ENCODE results near the gene EVX1. TPM values are rescaled to one million over a fixed set of nuclear protein-coding genes. Genes with fewer than 3 reads are reported as not detected.

Gene EVX1
- total and polyA plus RNA-seq, 2 of the 8 experiments (the other 6 are each of a cell fraction or from before 2014, with no cell fraction given): not detected

DNA sequence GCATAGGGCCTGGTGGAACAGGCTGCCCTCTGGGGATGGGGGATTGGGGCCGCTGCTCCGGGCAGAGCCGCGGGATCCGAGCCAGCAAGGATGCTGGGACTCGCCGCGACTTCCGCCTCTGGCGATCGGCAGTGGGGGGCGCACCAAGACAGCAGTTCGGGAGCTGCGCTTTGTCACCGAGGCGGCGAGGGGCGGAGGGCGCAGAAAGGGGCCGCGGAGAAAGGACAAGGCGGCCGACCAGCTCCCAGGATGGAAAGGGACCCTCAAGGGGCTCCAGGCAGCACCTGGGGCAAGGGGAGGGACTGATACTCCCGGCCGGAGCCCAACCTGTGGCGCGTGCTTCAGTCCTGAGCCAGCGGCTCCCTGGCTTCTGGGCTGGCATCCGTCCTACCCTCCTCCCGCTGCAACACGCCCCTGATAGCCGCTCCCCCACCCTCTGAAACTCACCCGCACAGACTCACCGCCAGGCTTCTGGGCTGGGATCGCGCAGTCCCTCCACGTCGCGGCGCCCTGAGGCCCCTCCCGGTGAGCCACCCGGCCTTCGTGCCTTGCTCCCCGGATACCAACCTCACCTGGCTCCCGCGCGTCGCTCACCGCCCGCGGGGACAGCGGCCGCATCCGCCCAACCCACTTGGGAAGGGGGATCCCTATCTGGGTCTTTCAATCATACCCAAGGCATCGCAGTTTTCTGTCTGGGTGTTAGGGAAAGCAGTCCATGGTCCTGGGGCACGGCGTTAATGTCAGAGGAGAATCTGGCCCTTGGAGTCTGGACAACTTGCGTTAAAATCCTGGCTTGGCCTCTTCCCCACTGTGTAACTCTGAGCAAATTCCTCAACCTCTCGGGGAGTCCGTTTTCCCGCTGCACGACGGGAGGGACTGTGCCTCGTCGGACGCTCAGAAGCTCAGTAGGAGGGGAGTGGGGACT, 7.0 kb upstream of the EVX1 start:
- Histone ChIP-seq H3K4me2 (ENCODE audit: insufficient read depth in 1 of 2, low read depth in 2 of 2, low read length in 2 of 2) (peak overlapping the region; percentile 73 to 89), H4K20me1 (replicated peaks in 1 of 2; ENCODE audit: control insufficient read depth in 1 of 2, insufficient read depth in 2 of 2, low read length in 2 of 2) (peaks cover 10 to 22% of the 10 kb centered on the region in 2 experiments), H2BK12ac (ENCODE audit: low read depth, low read length) (peak overlapping the region; percentile 39; the same call in 1 of the 2 replicates), H3K4ac (replicated peaks; ENCODE audit: insufficient read length, low read depth, low read length) (no peak overlapping the region), H3K9me3 (ENCODE audit: insufficient read depth in 2 of 2, low read depth in 1 of 2, low read length in 1 of 2) (no peaks in the 10 kb centered on the region), H2BK20ac (ENCODE audit: low read length) (no peak overlapping the region), H3K36me3 (ENCODE audit: control insufficient read depth in 2 of 4, insufficient read depth in 4 of 4, low read length in 3 of 4) (no peaks in the 10 kb centered on the region), H2AK5ac (ENCODE audit: low read depth, low read length) (no peak overlapping the region), H2AFZ (ENCODE audit: low read length) (no peak overlapping the region; the same call in 1 of the 2 replicates), H4K8ac (ENCODE audit: extremely low read depth, insufficient read depth, low read length) (peak overlapping the region; percentile 20; the same call in 1 of the 2 replicates), H3K4me3 (ENCODE audit: extremely low read depth in 1 of 4, insufficient read depth in 2 of 4, low read depth in 3 of 4, low read length in 4 of 4) (peak overlapping the region; percentile 9 to 60 (median 37); a peak in 7 of 8 replicates), H2BK5ac (ENCODE audit: low read depth, low read length) (no peak overlapping the region), H3K4me1 (replicated peaks in 1 of 4; ENCODE audit: control insufficient read depth in 3 of 4, insufficient read depth in 4 of 4, low read length in 3 of 4) (peaks cover 2 to 11% (median 7%) of the 10 kb centered on the region in 4 experiments), H3K56ac (replicated peaks; ENCODE audit: insufficient read length, low read depth, low read length) (peak overlapping the region; percentile 36), H3K9ac (replicated peaks in 1 of 4; ENCODE audit: extremely low read depth in 1 of 4, low read depth in 3 of 4, low read length in 3 of 4) (no peak overlapping the region), H2BK15ac (ENCODE audit: low read length) (no peak overlapping the region), H3K18ac (ENCODE audit: extremely low read depth, low read length) (peak overlapping the region; percentile 24), H3K23me2 (ENCODE audit: low read depth, low read length) (peaks cover 8% of the 10 kb centered on the region; the same call in 1 of the 2 replicates), H2BK120ac (replicated peaks; ENCODE audit: low read depth, low read length) (no peak overlapping the region), H3K27me3 (replicated peaks in 1 of 4; ENCODE audit: control insufficient read depth in 3 of 4, extremely low read depth in 1 of 4, insufficient read depth in 3 of 4, low read length in 3 of 4) (peaks cover 67 to 87% (median 78%) of the 10 kb centered on the region in 4 experiments), H3K14ac (ENCODE audit: insufficient read length) (no peak overlapping the region), H3K23ac (ENCODE audit: insufficient read length) (no peak overlapping the region), H3K79me1 (ENCODE audit: low read depth, low read length) (no peaks in the 10 kb centered on the region), H3K79me2 (ENCODE audit: control insufficient read depth in 1 of 2, insufficient read depth in 2 of 2, low read length in 2 of 2) (no peaks in the 10 kb centered on the region), H3K27ac (ENCODE audit: low read depth, low read length) (no peak overlapping the region), H4K5ac (ENCODE audit: insufficient read length, low read depth, low read length) (no peak overlapping the region), H4K91ac (replicated peaks; ENCODE audit: insufficient read length, low read length) (no peak overlapping the region)
- DNase-seq (ENCODE audit: low read depth in 1 of 2, low spot score in 2 of 2) (peak in 1 of 2 experiments; percentile 86), FAIRE-seq (no peak)
- CTCF ChIA-PET (ENCODE audit: partially characterized antibody): interaction anchor here (0.6 to 7.9 kb wide), 9 partner anchors 9 to 1069 kb away, joined by 3 to 57 read pairs (median 6); no protein-coding TSS in a partner anchor
- POLR2A ChIA-PET (ENCODE audit: partially characterized antibody): no interaction called here
- WGBS, 2 experiments (ENCODE audit: extremely low coverage in 1 of 2, insufficient coverage in 1 of 2, insufficient read length in 1 of 2, insufficient replicate concordance in 2 of 2, low coverage in 1 of 2, low lambda C conversion rate in 2 of 2, missing lambda C conversion rate in 1 of 2): 2% methylated on average over 59 of the region's 66 CpGs; no CpG with 5 or more reads in 1 of the 2 experiments
- peak; percentile 20 for TF ChIP-seq ASH2L (IDR thresholded peaks at IDR 0.05; ENCODE audit: low read length)
- TF ChIP-seq KDM1A (IDR thresholded peaks at IDR 0.05; ENCODE audit: borderline replicate concordance, low read length): no peak
- TF ChIP-seq RBBP5 (IDR thresholded peaks at IDR 0.05; ENCODE audit: borderline replicate concordance, low read depth, low read length): peak; percentile 40; the same call in 1 of the 2 replicates
- no peak for TF ChIP-seq RXRA (IDR thresholded peaks at IDR 0.05; ENCODE audit: insufficient read depth, low read depth, low read length)
- peak; percentile 92 for TF ChIP-seq SUZ12 (IDR thresholded peaks at IDR 0.05; ENCODE audit: low read length)
- TF ChIP-seq MAX (IDR thresholded peaks at IDR 0.05): peak; percentile 47; the same call in 1 of the 2 replicates
- TF ChIP-seq EP300 (IDR thresholded peaks at IDR 0.05; ENCODE audit: borderline replicate concordance in 1 of 2, low read depth in 2 of 2, low read length in 2 of 2): peak in 1 of 2 experiments; percentile 46; a peak in 1 of 3 replicates
- peak; percentile 30 for TF ChIP-seq CTBP2 (IDR thresholded peaks at IDR 0.05; ENCODE audit: borderline replicate concordance, insufficient read depth, insufficient read length, low read length)
- no peak for TF ChIP-seq NANOG (IDR thresholded peaks at IDR 0.05; ENCODE audit: insufficient read depth, low read depth, low read length, poor library complexity, severe bottlenecking)

Measured in H1 (cell line).